GM18867 (cell line): ENCODE data around the gene CAGE1.
"Not testable (repeated sequence)": the region's sequence is repeated elsewhere in the genome, so short reads cannot be mapped to it uniquely, and the experiment has no call there.

ENCODE experiments used
- ATAC-seq: cut with Tn5 transposase; IDR thresholded peaks from one replicate; pipeline ENCODE4 v1.9.1; 2021; ENCODE audit warnings: mild to moderate bottlenecking, moderate library complexity; ENCODE audit not compliant: unreplicated experiment

Gene CAGE1

DNA sequence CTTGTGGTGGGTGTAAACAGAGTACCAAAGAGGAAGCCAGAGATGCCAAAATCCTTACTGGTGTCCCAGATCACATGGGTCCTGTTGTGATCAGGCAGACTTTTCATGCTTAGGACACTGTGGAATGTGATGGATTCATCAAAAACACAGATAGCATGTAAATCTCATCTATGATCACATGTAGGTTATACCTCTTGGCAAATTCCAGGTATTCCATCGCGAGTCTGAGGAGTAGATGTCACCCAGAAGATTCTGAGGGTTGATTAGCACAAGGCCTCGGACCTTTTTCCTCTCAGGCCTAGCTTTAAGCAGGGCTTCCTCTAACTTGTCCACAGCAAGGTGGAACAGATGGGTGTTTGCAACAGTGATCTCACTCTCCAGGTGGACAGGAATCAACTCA lies 48.3 kb downstream of the CAGE1 start:
- no peak for ATAC-seq

DNA sequence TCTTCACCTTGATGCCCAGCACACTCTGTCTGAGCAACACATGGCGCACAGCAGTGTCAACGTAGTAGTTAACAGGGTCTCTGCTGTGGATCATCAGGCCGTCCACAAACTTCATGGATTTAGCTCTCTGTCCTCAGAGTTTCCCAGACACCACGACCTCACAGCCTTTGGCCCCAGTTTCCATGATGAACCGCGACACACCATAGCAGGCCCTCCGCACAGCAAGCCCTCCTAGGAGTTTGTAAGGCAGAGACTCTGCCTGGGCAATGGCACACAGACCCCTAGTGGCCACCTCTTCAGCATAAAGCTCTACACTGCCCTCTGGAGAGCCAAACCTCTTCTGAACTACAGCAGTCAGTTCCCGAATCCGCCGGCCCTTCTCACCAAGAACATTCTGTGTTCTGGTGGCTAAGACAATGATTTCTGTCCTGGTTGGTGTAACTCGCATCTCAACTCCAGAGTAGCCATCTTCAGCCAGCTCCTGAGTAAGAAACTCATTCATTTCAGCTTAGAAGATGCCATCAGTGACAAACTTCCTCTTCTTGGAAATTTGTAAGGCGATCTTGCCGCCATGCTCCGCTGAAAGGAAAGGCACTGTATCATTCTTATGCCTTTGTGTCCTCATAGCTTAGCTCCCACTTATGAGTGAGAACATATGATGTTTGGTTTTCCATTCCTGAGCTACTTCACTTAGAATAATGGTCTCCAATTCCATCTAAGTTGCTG lies 50.4 kb downstream of the CAGE1 start:
- not testable (repeated sequence) for ATAC-seq

- no peak for ATAC-seq
Measured at GRCh38 chr6:7338031-7338430, 51.5 kb downstream of the CAGE1 start.

DNA sequence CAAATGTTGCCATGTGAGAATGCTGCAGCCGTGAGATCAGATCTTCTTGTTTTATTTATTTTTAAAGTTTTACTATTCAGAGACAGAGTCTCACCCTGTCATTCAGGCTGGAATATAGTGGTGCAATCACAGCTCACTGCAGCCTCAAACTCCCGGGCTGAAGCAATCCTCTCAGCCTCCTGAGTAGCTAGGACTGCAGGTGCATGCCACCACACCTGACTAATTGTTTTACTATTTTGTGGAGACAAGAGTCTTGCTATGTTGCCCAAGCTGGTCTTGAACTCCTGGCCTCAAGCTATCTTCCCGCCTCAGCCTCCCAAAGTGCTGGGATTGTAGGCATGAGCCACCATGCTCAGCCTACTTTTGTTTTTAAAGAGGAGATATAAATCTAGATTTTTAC lies 54.0 kb downstream of the CAGE1 start:
- ATAC-seq: no peak

DNA sequence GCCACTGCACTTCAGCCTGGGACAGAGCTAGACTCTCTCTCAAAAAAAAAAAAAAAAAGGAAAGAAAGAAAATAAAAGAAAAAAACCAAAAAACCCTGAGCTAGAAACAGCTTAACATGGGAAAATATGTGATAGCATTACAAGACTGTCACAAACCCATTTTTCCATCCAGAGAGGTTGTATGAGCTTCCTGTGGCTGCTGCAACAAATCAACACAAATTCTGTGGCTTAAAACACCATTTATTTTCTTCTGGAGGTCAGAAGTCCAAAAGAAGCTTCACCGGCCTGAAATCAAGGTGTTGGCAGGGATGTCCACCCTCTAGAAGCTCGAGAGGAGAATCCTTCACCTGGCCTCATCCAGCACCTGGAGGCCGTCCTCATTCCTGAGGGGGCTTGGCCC lies 54.9 kb downstream of the CAGE1 start:
- ATAC-seq: no peak

DNA sequence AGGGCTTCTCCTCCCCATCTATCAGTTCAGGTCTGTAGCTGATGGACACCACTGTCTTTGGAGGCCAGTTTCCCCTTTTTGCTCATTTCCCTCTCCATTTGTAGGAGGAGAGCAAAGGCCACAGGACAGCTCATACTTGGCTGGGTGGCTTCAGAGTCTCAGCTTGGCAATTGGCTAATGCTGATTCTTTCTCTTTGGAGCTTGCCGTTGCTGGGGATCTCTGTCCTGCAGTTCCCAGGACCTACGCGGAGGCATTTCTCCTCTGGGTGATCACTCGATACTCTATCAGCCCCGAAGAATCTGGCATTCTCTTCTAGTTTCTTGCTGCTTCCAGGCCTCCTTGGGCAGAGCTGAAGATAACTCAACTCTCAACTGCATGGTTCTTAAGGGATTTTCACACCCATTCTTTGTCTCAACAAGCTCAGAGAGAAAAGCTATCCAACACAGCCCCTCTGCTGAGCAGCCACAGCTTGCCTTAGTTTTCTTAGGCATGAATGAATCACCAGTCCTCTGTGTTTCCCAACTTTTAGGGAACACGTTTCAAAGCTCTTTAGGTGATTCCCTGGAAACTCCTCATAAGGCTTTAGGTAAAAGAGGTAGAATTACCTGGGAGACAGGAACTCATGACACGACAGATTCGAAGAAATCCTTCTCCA lies 57.3 kb downstream of the CAGE1 start:
- no peak for ATAC-seq

DNA sequence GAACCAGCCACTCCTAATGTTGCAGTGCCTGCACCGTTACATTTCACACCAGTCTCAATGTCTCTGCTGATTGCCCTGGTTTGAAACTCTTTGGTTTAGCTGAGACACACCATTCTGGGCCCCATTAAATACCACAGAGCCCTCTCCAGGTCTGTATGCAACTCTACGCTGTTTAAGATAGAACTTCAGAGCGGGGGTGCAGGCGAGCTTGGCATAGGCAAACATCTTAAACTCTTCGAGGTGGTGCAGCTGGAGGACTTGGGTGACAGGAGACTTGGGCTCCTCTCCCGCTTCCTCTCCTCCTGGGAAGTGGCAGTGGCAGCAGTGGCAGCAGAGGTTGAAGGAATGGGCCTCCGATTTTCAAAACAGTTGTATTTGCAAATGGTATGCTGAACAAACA lies 58.1 kb downstream of the CAGE1 start:
- ATAC-seq: no peak

DNA sequence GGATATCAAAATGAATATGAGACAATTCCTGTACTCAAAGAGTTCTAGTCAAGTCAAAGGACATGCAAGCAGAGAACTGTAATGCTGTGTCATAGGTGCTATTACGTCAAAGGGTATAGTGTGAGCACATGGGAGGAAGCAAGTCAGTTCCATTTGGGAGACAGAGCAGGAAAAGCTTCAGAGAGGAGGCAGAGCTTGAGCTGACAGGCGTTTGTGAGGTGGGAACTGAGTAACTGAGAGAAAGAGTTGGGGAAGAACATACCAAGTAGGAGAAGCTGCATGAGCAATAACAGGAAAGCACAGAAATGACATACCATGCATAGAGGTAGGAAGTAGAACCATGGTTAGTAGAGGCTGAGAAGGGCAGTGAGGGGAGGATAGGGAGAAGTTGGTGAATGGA lies 61.3 kb downstream of the CAGE1 start:
- ATAC-seq: no peak

DNA sequence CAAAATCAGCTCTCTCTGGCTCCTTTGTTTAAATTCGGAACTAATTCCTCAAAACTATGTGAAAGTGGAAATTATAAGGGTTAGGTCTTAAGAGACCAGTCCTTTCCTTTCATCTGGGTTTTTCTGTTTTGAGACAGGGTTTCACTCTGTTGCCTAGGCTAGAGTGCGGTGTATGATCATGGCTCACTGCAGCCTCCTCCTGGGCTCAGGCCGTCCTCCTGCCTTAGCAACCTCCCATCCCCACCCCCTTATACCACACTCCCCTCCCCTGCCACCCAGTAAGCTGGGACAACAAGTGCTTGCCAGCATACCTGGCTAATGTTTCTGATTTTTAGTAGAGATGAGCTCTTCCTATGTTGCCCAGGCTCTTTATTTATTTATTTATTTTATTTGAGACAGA lies 63.8 kb downstream of the CAGE1 start:
- no peak for ATAC-seq

DNA sequence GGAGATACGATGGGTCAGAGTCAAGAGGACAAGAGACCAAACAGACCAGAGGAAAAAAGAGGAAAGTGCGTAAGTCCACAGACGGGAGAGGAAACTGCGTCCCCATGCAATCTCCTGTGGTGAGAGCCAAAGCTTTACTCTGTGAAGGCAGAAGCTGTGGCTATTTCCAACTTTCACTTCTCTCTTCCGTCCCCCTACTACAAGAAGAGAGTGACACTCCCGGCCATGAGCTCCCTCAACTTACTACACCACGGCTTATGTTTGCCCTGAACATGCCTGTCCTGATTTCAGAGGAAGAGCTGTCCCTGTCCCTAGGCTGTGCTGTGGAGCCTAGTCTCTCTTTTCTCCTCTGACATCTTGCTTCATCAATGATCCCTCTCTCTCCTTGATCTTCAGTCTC lies 65.0 kb downstream of the CAGE1 start:
- peak; percentile 52 for ATAC-seq

- no peak for ATAC-seq
Measured at GRCh38 chr6:7323074-7323473, 66.5 kb downstream of the CAGE1 start.

DNA sequence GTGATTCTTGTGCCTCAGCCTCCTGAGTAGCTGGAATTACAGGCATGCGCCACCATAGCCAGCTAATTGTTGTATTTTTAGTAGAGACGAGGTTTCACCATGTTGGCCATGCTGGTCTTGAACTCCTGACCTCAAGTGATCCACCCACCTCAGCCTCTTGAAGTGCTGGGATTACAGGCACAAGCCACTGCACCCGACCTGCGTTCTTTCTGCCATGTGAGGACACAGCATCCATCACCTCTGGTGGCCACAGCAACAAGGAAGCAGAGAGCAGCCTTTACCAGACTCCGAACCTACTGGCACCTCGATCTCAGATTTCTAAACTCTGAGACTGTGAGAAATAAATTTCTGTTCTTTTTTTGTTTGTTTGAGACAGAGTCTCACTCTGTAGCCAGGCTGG lies 67.7 kb downstream of the CAGE1 start:
- ATAC-seq: not testable (repeated sequence)

GRCh38 chr6:7319406-7319805 lies 70.1 kb downstream of the CAGE1 start:
- not testable (repeated sequence) for ATAC-seq

GRCh38 chr6:7317538-7317937 lies 72.0 kb downstream of the CAGE1 start:
- no peak for ATAC-seq

- no peak for ATAC-seq
Measured at GRCh38 chr6:7316658-7317533, 72.6 kb downstream of the CAGE1 start.

GRCh38 chr6:7315948-7316365 lies 73.6 kb downstream of the CAGE1 start:
- no peak for ATAC-seq

DNA sequence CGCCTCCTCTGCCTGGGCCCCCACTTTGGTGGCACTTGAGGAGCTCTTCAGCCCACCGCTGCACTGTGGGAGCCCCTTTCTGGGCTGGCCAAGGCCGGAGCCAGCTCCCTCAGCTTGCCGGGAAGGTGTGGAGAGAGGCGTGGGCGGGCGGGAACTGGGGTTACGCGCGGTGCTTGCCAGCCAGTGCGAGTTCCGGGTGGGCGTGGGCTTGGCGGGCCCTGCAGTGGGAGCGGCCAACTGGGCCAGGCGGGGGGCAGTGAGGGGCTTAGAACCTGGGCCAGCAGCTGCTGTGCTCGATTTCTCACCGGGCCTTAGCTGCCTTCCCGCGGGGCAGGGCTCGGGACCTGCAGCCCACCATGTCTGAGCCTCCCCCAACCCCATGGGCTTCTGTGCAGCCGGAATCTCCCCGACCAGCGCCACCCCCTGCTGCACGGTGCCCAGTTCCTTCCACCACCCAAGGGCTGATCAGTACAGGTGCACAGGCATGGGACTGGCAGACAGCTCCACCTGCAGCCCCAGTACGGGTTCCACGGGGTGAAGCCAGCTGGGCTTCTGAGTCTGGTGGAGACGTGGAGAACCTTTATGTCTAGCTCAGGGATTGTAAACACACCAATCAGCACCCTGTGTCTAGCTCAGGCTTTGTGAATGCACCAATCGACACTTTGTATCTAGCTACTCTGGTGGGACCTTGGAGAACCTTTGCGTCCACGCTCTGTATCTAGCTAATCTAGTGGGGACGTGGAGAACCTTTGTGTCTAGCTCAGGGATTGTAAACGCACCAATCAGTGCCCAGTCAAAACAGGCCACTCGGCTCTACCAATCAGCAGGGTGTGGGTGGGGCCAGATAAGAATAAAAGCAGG lies 74.2 kb downstream of the CAGE1 start:
- ATAC-seq: not testable (repeated sequence)

- no peak for ATAC-seq
Measured at GRCh38 chr6:7314414-7314813, 75.1 kb downstream of the CAGE1 start.

DNA sequence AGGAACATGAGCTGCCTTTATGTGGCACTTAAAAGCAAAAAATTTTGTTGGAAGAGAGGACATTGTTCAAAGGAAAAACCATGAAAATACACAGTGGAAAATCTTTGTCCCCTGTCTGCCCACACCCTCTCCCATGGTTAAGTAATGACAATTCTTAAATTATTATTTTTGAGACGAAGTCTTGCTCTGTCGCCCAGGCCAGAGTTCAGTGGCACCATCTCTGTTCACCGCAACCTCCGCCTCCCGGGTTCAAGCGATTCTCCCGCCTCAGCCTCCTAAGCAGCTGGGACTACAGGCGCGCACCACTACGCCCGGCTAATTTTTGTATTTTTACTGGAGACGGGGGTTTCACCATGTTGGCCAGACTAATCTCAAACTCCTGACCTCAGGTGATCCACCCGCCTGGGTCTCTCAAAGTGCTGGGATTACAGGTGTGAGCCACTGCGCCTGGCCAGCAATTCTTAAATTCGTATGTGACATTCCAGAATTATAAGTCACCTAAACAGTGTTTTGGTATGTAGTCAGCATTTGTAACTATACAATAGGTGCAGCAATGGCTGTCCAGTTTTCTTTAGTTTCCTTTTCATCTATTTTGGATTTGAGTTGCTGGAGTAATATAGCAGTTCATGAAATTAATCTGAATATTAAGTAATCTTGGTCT lies 75.9 kb downstream of the CAGE1 start:
- ATAC-seq: no peak
